K562 (cell line): ENCODE measurements around the gene GPR39. TPM values are rescaled to one million over a fixed set of nuclear protein-coding genes. Genes with fewer than 3 reads are reported as not detected.
A peak's percentile ranks its signal among the peaks of the same experiment; 100 is the strongest.

Experiments used
- ATAC-seq: fragments of 200-7000 bp; cut with Tn5 transposase; 3 replicates; pipeline ENCODE4 v1.9.1; 2020; ENCODE audit warnings: moderate library complexity
- BruUV-seq: library from RNA; stranded (reverse); fragments of 400-500 nt; replicated peaks from 2 replicates; lab custom pipeline; 2021; lab: Mats Ljungman, UMichigan
- CTCF ChIA-PET: fragments of 300-600 bp; formaldehyde crosslinking; extraction: SDS; loops from one replicate; lab custom pipeline; 2021; ENCODE audit warnings: low intra/inter-chr PET ratio; lab: Yijun Ruan, JAX
- POLR2A ChIA-PET: fragments of 300-600, 350-650 bp; sonication (Branson Sonifier 250); formaldehyde crosslinking; extraction: SDS; loops from one replicate; lab custom pipeline; 2021; ENCODE audit warnings: antibody characterized with exemption, inconsistent platforms; lab: Yijun Ruan, JAX
- DNase-seq, 4 experiments: peaks; one replicate each; pipeline versions ENCODE4 v3.0.0 to v3.0.0-alpha.2; 2011 to 2018; ENCODE audit warnings: low spot score in 3 of 4, mixed read lengths in 3 of 4; ENCODE audit errors: extremely low read depth in 1 of 4
- FAIRE-seq: peaks from 2 replicates; lab custom pipeline; 2011; peaks lifted over from hg19 to GRCh38; lab: Jason Lieb, UNC
- H2AFZ ChIP-seq: 2 replicates; pipeline ENCODE4 v1.6.0; 2011; ENCODE audit warnings: low read depth, low read length, control low read depth, inconsistent platforms
- H3K27ac ChIP-seq: fragments of 200-600 bp; 3 replicates; pipeline ENCODE4 v1.8.0; 2011; ENCODE audit warnings: low read depth, mild to moderate bottlenecking, control low read depth, inconsistent platforms, low read length, moderate library complexity, mixed read lengths; ENCODE audit errors: extremely low read depth
- H3K27me3 ChIP-seq, 2 experiments: fragments of 300-600 bp in 1 of 2; 2 replicates in 1 of 2; 3 replicates in 1 of 2; pipeline versions ENCODE4 v1.6.0 to v1.8.0; 2011; ENCODE audit warnings: inconsistent platforms in 2 of 2, low read length in 2 of 2, mild to moderate bottlenecking in 1 of 2, mixed read lengths in 1 of 2, moderate library complexity in 1 of 2; ENCODE audit not compliant: control insufficient read depth in 2 of 2, insufficient read depth in 2 of 2
- H3K36me3 ChIP-seq: fragments of 300-600 bp; 3 replicates; pipeline ENCODE4 v1.8.0; 2011; ENCODE audit warnings: mild to moderate bottlenecking, low read length, inconsistent platforms; ENCODE audit not compliant: control insufficient read depth, insufficient read depth
- H3K4me1 ChIP-seq, 2 experiments: fragments of 200-600 bp in 1 of 2; replicated peaks in 1 of 2; 2 replicates in 1 of 2; 3 replicates in 1 of 2; pipeline versions ENCODE4 v1.5.1 to v1.8.0; 2011; ENCODE audit warnings: inconsistent platforms in 2 of 2, low read length in 2 of 2, mild to moderate bottlenecking in 1 of 2, mixed read lengths in 1 of 2, moderate library complexity in 1 of 2; ENCODE audit not compliant: control insufficient read depth in 2 of 2, insufficient read depth in 2 of 2
- H3K4me2 ChIP-seq: 2 replicates; pipeline ENCODE4 v1.6.1; 2011; ENCODE audit warnings: low read length, control low read depth, inconsistent platforms, mixed read lengths; ENCODE audit not compliant: insufficient read depth
- H3K4me3 ChIP-seq: fragments of 200-600 bp; sonication (generic), shearing (Covaris generic); 2 replicates; pipeline ENCODE4 v1.5.1; 2016; ENCODE audit warnings: control low read depth, inconsistent platforms
- H3K79me2 ChIP-seq: fragments of 200-600 bp; 3 replicates; pipeline ENCODE4 v1.8.0; 2011; ENCODE audit warnings: low read length, inconsistent platforms; ENCODE audit not compliant: control insufficient read depth, insufficient read depth
- H3K9ac ChIP-seq, 2 experiments: 2 replicates each; pipeline versions ENCODE4 v1.6.0 to v1.6.1; 2011; ENCODE audit warnings: low read depth in 2 of 2, low read length in 2 of 2, control low read depth in 1 of 2, inconsistent platforms in 1 of 2, mild to moderate bottlenecking in 1 of 2, mixed read lengths in 1 of 2; ENCODE audit not compliant: insufficient read depth in 1 of 2
- H3K9me1 ChIP-seq: one replicate; pipeline ENCODE4 v1.6.0; 2011; ENCODE audit warnings: inconsistent platforms, mild to moderate bottlenecking, low read length, moderate library complexity; ENCODE audit not compliant: control insufficient read depth, insufficient read depth
- H3K9me3 ChIP-seq: replicated peaks from 2 replicates; pipeline ENCODE4 v1.5.1; 2011; ENCODE audit warnings: low read depth, low read length, inconsistent platforms; ENCODE audit not compliant: control insufficient read depth, insufficient read depth
- H4K20me1 ChIP-seq: replicated peaks from 2 replicates; pipeline ENCODE4 v1.6.1; 2011; ENCODE audit warnings: low read length, inconsistent platforms, mixed read lengths; ENCODE audit not compliant: control insufficient read depth, insufficient read depth
- BRF1 ChIP-seq: IDR thresholded peaks from 3 replicates; pipeline ENCODE4 v1.6.1; 2011; ENCODE audit warnings: borderline replicate concordance, mild to moderate bottlenecking; ENCODE audit not compliant: insufficient read length; ENCODE audit errors: extremely low read depth
- FOXJ2 ChIP-seq: fragments of 200-800 bp; sonication (Bioruptor generic); IDR thresholded peaks from 2 replicates; pipeline ENCODE4 v1.6.1; 2016; ENCODE audit warnings: missing genetic modification characterization, missing compliant biosample characterization
- NCOA2 ChIP-seq, 2 experiments: fragments of 450-650 bp; IDR thresholded peaks; 2 replicates each; pipeline ENCODE4 v1.6.1; 2018; ENCODE audit warnings: mild to moderate bottlenecking in 2 of 2, moderate library complexity in 1 of 2; ENCODE audit not compliant: partially characterized antibody in 2 of 2
- NR0B1 ChIP-seq: fragments of 450-650 bp; IDR thresholded peaks from one replicate; pipeline ENCODE4 v1.6.1; 2018; ENCODE audit warnings: mild to moderate bottlenecking, moderate library complexity; ENCODE audit not compliant: partially characterized antibody
- POLR3G ChIP-seq: IDR thresholded peaks from 2 replicates; pipeline ENCODE4 v1.6.1; 2011; ENCODE audit not compliant: insufficient read length, insufficient replicate concordance; ENCODE audit errors: extremely low read depth
- POU5F1 ChIP-seq: fragments of 150-350 bp; IDR thresholded peaks from 2 replicates; pipeline ENCODE4 v1.6.1; 2014; ENCODE audit warnings: borderline replicate concordance, low read length, low read depth, mild to moderate bottlenecking; ENCODE audit not compliant: partially characterized antibody
- RBM25 ChIP-seq: fragments of 200-400 bp; formaldehyde crosslinking; IDR thresholded peaks from 2 replicates; pipeline ENCODE4 v1.6.1; 2018; ENCODE audit warnings: low read length, low read depth, moderate library complexity; ENCODE audit not compliant: severe bottlenecking
- SREBF1 ChIP-seq: fragments of 150-350 bp; IDR thresholded peaks from 2 replicates; pipeline ENCODE4 v1.6.1; 2014; ENCODE audit warnings: antibody characterized with exemption, low read depth, low read length, borderline replicate concordance
- WGBS: fragments of 100-300 bp; shearing (Covaris generic); methylation state at CpG from one replicate; pipeline ENCODE4 v1.1.6; 2016; ENCODE audit warnings: low coverage, mixed read lengths; ENCODE audit not compliant: insufficient coverage; ENCODE audit errors: missing lambda C conversion rate; 5-methylcytosine and 5-hydroxymethylcytosine counted together
- in situ Hi-C: fragments of 300-500 bp; cut with MboI; formaldehyde crosslinking; loops from 4 replicates; pipeline ENCODE4 v1.15.0; 2018; ENCODE audit warnings: inconsistent platforms, mixed read lengths
- intact Hi-C: fragments of 100-400 bp; cut with micrococcal nuclease; formaldehyde crosslinking; loops from 2 replicates; pipeline ENCODE4 v1.14.2; 2022
- polyA plus RNA-seq, 8 experiments: library from polyadenylated mRNA; depleted of rRNA in 4 of 8; stranded (reverse) in 5 of 8; unstranded in 3 of 8; fragments of >200 nt; fragmentation: Nextera tagmentation in 2 of 8; fragmentation: Illumina TruSeq in 1 of 8; extraction: Ambion mirVana in 2 of 8; extraction: Trizol in 1 of 8; gene quantifications; 2 replicates each; pipeline versions ENCODE4 v1.2.1 to v1.2.3, GENCODE V29; 2011 to 2014; ENCODE audit warnings: inconsistent platforms in 1 of 8, missing spikeins in 1 of 8
- total RNA-seq, 7 experiments: library from RNA; depleted of rRNA in 6 of 7; stranded (reverse); fragments of >200 nt in 6 of 7; fragmentation: Illumina TruSeq in 2 of 7; extraction: Trizol in 2 of 7; gene quantifications; 2 replicates each; pipeline versions ENCODE4 v1.2.1 to v1.2.3, GENCODE V29; 2011 to 2021; ENCODE audit warnings: low replicate concordance in 1 of 7
- TF ChIP-seq, protein P1 (sequence below): fragments of 450-650 bp; formaldehyde crosslinking; IDR thresholded peaks from 2 replicates; pipeline ENCODE4 v1.4.0; 2020; ENCODE audit warnings: mild to moderate bottlenecking, moderate library complexity

Gene GPR39
- total and polyA plus RNA-seq, 9 of the 15 experiments (the other 6 are each of a cell fraction or from before 2014, with no cell fraction given): 0.04 TPM; not detected in 8

DNA sequence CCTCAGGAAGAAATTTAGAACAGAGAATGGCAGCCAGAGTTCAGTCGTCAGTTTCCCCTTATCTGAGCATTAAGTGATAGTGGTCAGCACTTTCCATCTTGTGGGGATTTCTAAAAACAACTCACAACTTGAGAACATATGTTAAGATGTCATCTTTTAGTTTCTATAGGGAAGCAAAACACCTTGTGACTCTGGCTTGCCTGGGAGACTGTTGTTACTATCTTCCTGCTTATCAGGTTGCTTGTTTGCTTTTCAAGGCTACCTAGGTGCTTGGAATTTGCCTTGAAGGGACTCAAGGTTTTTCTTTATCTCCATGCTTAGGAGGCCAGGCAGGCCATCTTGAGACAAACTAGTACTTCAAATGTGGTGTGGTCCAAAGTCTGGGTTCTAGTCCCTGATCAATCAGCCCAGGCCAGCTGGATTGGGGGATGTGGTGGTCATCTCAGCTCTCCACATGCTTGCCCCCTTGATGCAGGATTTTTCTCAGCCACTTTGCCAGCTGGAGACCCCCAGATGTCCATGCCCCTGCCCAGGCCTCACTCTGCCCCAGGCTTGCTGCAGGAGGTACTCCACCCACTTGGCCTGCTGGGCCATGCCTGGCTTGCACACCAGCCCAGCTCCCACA, 127.5 kb downstream of the GPR39 start:
- H3K4me2 ChIP-seq: no peak overlapping the region
- ATAC-seq (no peak), DNase-seq (no peak), FAIRE-seq (no peak)
- H3K9me1 ChIP-seq: no peaks in the 10 kb centered on the region
- H4K20me1 ChIP-seq: no peaks in the 10 kb centered on the region
- no peaks in the 10 kb centered on the region for H3K9me3 ChIP-seq
- H3K27me3 ChIP-seq: no peaks in the 10 kb centered on the region
- no peak overlapping the region for H3K27ac ChIP-seq
- no peaks in the 10 kb centered on the region for H3K79me2 ChIP-seq
- CTCF ChIA-PET: no interaction called here
- no peaks in the 10 kb centered on the region for H3K4me1 ChIP-seq
- no peak overlapping the region for H2AFZ ChIP-seq
- POLR2A ChIA-PET: no interaction called here
- WGBS: 0% methylated on average over 1 of the region's 1 CpG
- no TSS peak for BruUV-seq
- H3K4me3 ChIP-seq: no peak overlapping the region
- TF ChIP-seq FOXJ2 (tag) (peak; percentile 80), RBM25 (no peak)
- H3K36me3 ChIP-seq: no peaks in the 10 kb centered on the region
- intact Hi-C loops: no loop called here
- in situ Hi-C loops: no loop called here
- no peak overlapping the region for H3K9ac ChIP-seq

- WGBS: 3% methylated on average over 5 of the region's 5 CpGs
- H3K9me3 ChIP-seq: no peaks in the 10 kb centered on the region
- no peak for TF ChIP-seq NCOA2 (IDR thresholded peaks at IDR 0.05; ENCODE audit: partially characterized antibody in 2 of 2)
- TF ChIP-seq, protein P1, sequence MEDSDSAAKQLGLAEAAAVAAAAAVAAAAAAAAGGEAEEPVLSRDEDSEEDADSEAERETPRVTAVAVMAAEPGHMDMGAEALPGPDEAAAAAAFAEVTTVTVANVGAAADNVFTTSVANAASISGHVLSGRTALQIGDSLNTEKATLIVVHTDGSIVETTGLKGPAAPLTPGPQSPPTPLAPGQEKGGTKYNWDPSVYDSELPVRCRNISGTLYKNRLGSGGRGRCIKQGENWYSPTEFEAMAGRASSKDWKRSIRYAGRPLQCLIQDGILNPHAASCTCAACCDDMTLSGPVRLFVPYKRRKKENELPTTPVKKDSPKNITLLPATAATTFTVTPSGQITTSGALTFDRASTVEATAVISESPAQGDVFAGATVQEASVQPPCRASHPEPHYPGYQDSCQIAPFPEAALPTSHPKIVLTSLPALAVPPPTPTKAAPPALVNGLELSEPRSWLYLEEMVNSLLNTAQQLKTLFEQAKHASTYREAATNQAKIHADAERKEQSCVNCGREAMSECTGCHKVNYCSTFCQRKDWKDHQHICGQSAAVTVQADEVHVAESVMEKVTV (CRISPR knock-in tag): 0 out of 2 replicates have a peak, but pooled peaks have one; percentile 30
- no peak for TF ChIP-seq NR0B1
- no peak for TF ChIP-seq SREBF1
- TF ChIP-seq POU5F1: no peak
- TF ChIP-seq BRF1: no peak
- TF ChIP-seq POLR3G: no peak
Observed at GRCh38 chr2:132547090-132547687, 130.6 kb downstream of the GPR39 start.

More at GRCh38 chr2:132547090-132547687, 130.6 kb downstream of the GPR39 start:
- H3K9ac ChIP-seq: no peak overlapping the region
- no TSS peak for BruUV-seq
- peak; percentile 55 to 71 (median 56) for DNase-seq
- peak; percentile 73 for FAIRE-seq
- no peaks in the 10 kb centered on the region for H3K79me2 ChIP-seq
- peak; percentile 75 for ATAC-seq
- no peaks in the 10 kb centered on the region for H3K36me3 ChIP-seq
- no peak overlapping the region for H2AFZ ChIP-seq
- H3K27ac ChIP-seq: no peak overlapping the region
- no peaks in the 10 kb centered on the region for H3K4me1 ChIP-seq
- no peaks in the 10 kb centered on the region for H3K9me1 ChIP-seq
- in situ Hi-C loops (no loop called here), intact Hi-C loops (loop anchor here (1.0 kb wide), 3 partner anchors 624 to 1297 kb away; no protein-coding TSS in a partner anchor)
- no peak overlapping the region for H3K4me3 ChIP-seq
- H3K27me3 ChIP-seq: no peaks in the 10 kb centered on the region
- H4K20me1 ChIP-seq: no peaks in the 10 kb centered on the region
- ChIA-PET POLR2A (no interaction called here), CTCF (no interaction called here)
- no peak overlapping the region for H3K4me2 ChIP-seq
